Fibroblast of skin of back (primary cell): Measurements from ENCODE around the gene WIZ. TPM values are rescaled to one million over a fixed set of nuclear protein-coding genes. Genes with fewer than 3 reads are reported as not detected.
"Not testable (repeated sequence)": the region's sequence is repeated elsewhere in the genome, so short reads cannot be mapped to it uniquely, and the experiment has no call there.

Experiments used
- DNase-seq: peaks from one replicate; pipeline ENCODE4 v3.0.0-alpha.2; 2013
- polyA plus RNA-seq, 2 experiments: library from polyadenylated mRNA; unstranded; fragments of 120-200 nt; gene quantifications; one replicate each; pipeline ENCODE4 v1.2.1, GENCODE V29; 2013; ENCODE audit not compliant: insufficient read length in 2 of 2

WIZ gene, protein sequence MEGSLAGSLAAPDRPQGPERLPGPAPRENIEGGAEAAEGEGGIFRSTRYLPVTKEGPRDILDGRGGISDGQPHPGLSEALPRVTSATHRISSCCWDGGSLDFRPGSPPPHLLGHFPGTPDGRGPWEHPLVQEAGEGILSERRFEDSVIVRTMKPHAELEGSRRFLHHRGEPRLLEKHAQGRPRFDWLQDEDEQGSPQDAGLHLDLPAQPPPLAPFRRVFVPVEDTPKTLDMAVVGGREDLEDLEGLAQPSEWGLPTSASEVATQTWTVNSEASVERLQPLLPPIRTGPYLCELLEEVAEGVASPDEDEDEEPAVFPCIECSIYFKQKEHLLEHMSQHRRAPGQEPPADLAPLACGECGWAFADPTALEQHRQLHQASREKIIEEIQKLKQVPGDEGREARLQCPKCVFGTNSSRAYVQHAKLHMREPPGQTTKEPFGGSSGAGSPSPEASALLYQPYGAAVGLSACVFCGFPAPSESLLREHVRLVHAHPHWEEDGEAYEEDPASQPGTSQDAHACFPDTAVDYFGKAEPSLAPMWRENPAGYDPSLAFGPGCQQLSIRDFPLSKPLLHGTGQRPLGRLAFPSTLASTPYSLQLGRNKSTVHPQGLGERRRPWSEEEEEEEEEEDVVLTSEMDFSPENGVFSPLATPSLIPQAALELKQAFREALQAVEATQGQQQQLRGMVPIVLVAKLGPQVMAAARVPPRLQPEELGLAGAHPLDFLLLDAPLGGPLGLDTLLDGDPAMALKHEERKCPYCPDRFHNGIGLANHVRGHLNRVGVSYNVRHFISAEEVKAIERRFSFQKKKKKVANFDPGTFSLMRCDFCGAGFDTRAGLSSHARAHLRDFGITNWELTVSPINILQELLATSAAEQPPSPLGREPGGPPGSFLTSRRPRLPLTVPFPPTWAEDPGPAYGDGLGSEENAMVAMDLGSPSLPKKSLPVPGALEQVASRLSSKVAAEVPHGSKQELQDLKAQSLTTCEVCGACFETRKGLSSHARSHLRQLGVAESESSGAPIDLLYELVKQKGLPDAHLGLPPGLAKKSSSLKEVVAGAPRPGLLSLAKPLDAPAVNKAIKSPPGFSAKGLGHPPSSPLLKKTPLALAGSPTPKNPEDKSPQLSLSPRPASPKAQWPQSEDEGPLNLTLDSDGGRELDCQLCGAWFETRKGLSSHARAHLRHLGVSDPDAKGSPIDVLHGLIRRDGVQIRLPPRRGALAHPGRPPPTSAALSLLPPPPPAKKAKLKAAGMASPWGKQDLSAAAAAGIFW (N-terminal part only)
- 46.5 TPM for polyA plus RNA-seq (2013, experiment 1 of 2; ENCODE audit: insufficient read length)
- polyA plus RNA-seq (2013, experiment 2 of 2; ENCODE audit: insufficient read length): 36.6 TPM

- DNase-seq: peak; percentile 81
Observed at GRCh38 chr19:15449620-15450527, at the start of gene WIZ. Gene WIZ, minus strand, starts transcription at chr19:15449956. Its CDS starts 1,649 bp downstream, at chr19:15448307.

- no peak for DNase-seq
Observed at GRCh38 chr19:15498910-15499309, 49.2 kb upstream of the WIZ start.

GRCh38 chr19:15498156-15498858, 48.6 kb upstream of the WIZ start:
- DNase-seq: no peak

DNA sequence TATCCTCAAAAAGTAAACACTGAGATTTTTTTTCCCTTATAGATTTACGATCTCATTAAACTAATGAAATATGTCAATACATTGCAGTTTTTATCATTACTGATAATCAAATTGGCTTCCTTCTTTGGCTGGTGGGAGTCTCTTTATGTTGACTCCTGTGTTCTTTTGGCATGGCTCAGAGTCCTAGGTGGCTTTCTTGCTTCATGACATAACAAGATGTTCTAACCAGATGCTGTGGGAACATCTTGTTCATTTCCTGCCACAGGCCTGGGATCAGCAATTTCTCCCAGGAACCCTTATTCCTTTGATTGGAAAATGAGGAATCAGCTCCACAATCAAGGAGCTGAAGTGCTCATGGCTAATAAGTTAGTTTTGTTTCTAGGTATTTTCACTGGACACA, 45.4 kb upstream of the WIZ start:
- no peak for DNase-seq

- no peak for DNase-seq
Observed at GRCh38 chr19:15488489-15489226, 38.9 kb upstream of the WIZ start.

DNA sequence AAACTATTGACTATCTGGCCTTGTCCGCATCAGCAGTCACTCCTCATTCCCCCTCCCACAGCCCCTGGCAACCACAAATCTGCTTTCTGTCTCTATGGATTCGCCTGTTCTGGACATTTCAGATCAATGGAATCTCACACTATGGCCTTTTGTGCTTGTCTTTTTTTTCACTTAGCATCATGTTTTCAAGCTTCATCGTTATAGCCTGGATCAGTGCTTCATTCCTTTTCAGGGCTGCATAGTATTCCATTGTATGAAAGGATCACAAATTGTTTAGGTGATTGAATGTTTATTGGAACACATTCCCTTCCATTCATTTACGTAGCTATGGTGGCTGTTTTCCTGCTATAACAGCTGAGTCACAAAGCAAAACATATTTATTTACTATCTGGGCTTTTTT, 37.3 kb upstream of the WIZ start:
- DNase-seq: no peak

DNA sequence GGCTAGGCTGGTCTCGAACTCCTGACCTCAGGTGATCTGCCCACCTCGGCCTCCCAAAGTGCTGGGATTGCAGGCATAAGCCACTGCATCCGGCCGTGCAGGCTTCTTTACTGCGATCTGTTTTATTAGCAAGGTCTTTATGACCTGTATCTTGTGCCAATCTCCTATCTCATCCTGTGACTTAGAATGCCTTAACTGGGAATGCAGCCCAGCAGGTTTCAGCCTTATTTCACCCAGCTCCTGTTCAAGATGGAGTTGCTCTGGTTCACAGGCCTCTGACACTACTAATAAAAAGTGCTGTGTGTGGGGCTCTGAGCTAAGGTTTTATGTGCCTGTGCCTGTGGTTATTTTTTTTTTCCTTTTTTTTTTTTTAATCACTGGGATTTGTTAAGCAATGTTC, 36.0 kb upstream of the WIZ start:
- DNase-seq: not testable (repeated sequence)

GRCh38 chr19:15480996-15481395, 31.2 kb upstream of the WIZ start:
- not testable (repeated sequence) for DNase-seq

DNA sequence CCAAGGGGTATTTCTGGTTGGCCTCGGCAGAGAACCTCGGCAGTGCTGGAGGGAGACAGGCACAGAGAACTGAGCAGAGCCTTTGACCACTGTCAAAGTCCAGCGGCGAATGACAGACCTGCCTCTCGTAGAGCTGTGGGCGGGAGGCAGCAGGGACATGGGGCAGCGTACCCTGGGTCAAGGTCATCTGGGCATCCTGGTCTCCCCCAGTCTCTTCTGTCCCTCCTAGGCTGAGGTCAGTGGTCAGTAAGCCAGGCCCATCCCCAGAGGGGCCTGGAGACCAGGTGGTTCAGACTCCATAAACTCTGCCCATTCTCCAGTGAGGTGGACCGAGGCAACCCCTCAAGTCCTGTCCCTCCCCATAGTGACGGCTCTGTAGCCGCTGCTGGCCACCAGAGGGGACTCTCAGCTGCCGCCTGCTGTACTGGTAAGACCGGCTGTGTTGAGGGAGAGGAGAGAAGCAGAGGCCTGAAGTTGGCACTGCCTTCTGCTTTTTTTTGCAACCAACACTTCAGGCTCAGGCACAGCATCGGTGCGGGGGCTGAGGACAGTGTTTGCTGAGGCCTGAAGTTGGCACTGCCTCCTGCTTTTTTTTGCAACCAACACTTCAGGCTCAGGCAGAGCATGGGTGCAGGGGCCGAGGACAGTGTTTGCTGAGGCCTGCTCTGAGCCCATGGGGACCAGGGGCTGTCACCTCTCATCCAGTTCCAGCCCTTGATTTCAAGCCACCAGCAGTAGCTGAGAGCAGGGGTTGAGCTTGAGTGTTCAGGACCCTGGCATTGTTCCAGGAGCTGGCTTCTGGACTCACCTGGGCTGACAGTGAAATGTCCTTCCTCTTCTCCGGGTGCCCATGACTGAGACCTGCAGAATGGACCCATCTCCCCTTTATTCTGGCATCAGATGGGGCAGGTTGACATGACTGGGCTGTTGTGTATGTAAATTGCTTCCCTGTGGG, 29.9 kb upstream of the WIZ start, which contains the start of gene PGLYRP2:
Gene PGLYRP2, minus strand, starts transcription at position 111 of the 955 bp plus-strand sequence. CDS start 130 bp downstream, outside the sequence.
- no peak for DNase-seq

- DNase-seq: no peak
Observed at GRCh38 chr19:15476325-15476724, 26.6 kb upstream of the WIZ start.

- DNase-seq: no peak
Observed at GRCh38 chr19:15475611-15476010, 25.9 kb upstream of the WIZ start.

DNA sequence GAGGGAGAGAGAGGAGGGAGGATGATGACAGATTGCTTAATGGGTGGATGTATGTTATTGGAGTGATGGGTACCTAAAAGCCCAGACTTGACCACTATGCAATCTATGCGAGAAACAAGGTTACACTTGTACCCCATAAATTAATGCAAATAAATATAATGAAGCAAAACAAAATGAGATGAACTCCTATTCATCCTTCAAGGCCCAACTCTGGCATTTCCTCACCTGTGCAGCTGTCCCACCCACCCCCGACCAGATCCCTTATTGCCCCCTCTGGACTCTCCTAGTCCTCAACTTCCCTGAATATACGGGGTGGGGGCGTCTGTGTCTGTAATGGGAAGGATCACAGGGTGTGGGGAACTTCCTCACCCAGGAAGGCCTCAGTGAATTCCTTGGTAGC, 25.4 kb upstream of the WIZ start:
- DNase-seq: no peak

GRCh38 chr19:15473821-15474220, 24.1 kb upstream of the WIZ start:
- not testable (repeated sequence) for DNase-seq

DNA sequence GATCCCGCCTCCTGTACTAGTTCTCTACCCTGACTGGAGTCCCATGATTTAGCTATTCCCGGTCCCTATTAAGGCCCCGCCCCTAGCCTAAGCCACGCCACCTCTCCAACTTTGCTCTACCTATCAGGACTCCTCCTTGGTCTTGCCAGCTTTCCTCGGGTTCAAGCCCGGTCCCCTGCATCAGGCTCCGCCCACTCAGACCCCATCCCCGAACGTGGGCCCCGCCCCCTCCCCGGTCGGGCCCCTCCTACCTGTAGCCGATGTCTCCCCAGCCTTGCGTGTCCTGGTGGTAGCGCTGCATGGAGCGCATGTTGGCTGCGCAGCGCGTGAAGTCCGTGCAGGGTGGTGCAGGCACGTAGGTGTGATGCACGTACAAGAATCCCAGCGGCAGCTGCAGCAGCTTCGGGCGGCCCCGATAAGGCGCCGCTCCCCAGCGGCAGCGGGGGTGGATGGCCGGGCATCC, 21.9 kb upstream of the WIZ start:
- DNase-seq: no peak

DNA sequence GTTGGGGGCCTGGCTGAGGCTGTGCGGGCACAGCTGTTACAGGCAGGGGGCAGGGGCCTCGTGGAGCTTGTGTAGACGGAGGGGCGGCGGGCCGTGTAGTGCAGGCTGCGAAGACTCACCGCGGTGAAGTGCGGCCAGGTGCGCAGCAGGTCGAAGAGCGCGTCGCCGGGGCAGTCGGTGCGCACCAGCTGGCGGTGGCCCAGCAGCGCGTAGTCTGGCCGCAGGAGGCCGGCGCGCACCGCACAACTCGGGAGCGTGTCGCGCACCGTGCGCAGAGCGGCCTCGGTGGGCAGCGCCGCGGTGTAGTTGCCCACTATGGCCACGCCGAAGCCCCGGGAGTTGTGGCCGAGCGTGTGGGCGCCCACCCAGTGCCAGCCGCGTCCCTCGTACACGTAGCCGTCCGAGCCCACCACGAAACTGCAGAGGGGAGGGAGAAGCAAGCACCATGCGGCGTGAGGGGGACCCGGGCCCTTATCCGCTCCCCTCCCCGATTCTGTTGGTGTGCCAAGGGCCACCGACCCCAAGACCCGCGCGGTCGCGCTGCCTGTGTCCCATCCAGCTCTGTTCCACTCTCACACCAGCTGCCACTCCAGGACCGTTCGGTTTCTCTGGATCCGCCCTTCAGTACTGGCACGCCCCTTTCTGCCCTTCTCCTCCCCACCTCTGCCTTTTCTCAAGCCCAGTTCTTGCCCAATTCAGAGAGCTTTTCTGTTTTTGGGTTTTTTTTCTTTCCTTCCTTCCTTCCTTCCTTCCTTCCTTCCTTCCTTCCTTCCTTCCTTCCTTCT, 19.9 kb upstream of the WIZ start:
- DNase-seq: no peak

- no peak for DNase-seq
Observed at GRCh38 chr19:15468675-15469512, 19.1 kb upstream of the WIZ start.

DNA sequence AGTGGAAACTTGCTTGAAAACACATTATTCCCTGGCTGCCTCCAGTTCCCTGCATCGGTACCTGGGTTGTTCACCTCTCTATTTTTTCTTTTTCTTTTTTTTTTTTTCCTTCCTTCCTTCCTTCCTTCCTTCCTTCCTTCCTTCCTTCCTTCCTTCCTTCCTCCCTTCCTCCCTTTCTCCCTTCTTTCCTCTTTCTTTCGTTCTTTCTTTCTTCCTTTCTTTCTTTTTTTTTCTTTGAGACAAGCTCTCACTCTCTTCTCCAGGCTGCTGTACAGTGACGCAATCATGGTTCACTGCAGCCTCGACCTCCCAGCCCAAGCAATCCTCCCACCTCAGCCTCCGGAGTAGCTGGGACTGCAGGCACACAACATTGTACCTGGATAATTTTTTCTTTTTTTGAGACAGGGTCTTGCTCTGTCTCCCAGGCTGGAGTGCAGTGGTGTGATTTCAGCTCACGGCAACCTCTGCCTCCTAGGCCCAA, 18.0 kb upstream of the WIZ start:
- DNase-seq: no peak
